ENCODE results near the gene CCR5AS.

Gene CCR5AS

DNA sequence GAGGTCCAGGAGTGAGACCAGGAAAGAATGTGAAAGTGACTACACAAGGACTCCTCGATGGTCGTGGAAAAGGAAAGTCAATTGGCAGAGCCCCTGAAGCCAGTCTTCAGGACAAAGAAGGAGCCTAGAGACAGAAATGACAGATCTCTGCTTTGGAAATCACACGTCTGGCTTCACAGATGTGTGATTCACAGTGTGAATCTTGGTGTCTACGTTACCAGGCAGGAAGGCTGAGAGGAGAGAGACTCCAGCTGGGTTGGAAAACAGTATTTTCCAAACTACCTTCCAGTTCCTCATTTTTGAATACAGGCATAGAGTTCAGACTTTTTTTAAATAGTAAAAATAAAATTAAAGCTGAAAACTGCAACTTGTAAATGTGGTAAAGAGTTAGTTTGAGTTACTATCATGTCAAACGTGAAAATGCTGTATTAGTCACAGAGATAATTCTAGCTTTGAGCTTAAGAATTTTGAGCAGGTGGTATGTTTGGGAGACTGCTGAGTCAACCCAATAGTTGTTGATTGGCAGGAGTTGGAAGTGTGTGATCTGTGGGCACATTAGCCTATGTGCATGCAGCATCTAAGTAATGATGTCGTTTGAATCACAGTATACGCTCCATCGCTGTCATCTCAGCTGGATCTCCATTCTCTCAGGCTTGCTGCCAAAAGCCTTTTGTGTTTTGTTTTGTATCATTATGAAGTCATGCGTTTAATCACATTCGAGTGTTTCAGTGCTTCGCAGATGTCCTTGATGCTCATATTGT lies 47.0 kb downstream of the CCR5AS start:
- H3K9me3 Mint-ChIP-seq: peaks cover 4% of the 10 kb centered on the region; the same call in 1 of the 2 replicates
- no peak for ATAC-seq
- H3K36me3 Mint-ChIP-seq: no peaks in the 10 kb centered on the region
- POLR2A ChIA-PET: no interaction called here
- H3K4me1 Mint-ChIP-seq: no peaks in the 10 kb centered on the region
- H3K27ac Mint-ChIP-seq: no peak overlapping the region
- no peak overlapping the region for H3K4me3 Mint-ChIP-seq
- CTCF ChIA-PET: interaction anchor here (1.5 kb wide), 2 partner anchors 9 to 83 kb away, joined by 3 to 7 read pairs; no protein-coding TSS in a partner anchor
- TF ChIP-seq ZBTB43 (CRISPR knock-in tag; IDR thresholded peaks at IDR 0.05): no peak
- TF ChIP-seq GRHL2 (CRISPR knock-in tag; IDR thresholded peaks at IDR 0.05; ENCODE audit: insufficient replicate concordance, severe bottlenecking): no peak
- TF ChIP-seq MYBL2 (CRISPR knock-in tag; IDR thresholded peaks at IDR 0.05): no peak
- TF ChIP-seq ATF1 (CRISPR knock-in tag; IDR thresholded peaks at IDR 0.05): no peak
- TF ChIP-seq, protein P1, sequence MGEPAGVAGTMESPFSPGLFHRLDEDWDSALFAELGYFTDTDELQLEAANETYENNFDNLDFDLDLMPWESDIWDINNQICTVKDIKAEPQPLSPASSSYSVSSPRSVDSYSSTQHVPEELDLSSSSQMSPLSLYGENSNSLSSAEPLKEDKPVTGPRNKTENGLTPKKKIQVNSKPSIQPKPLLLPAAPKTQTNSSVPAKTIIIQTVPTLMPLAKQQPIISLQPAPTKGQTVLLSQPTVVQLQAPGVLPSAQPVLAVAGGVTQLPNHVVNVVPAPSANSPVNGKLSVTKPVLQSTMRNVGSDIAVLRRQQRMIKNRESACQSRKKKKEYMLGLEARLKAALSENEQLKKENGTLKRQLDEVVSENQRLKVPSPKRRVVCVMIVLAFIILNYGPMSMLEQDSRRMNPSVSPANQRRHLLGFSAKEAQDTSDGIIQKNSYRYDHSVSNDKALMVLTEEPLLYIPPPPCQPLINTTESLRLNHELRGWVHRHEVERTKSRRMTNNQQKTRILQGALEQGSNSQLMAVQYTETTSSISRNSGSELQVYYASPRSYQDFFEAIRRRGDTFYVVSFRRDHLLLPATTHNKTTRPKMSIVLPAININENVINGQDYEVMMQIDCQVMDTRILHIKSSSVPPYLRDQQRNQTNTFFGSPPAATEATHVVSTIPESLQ (CRISPR knock-in tag; IDR thresholded peaks at IDR 0.05): no peak
- TF ChIP-seq, protein P2, sequence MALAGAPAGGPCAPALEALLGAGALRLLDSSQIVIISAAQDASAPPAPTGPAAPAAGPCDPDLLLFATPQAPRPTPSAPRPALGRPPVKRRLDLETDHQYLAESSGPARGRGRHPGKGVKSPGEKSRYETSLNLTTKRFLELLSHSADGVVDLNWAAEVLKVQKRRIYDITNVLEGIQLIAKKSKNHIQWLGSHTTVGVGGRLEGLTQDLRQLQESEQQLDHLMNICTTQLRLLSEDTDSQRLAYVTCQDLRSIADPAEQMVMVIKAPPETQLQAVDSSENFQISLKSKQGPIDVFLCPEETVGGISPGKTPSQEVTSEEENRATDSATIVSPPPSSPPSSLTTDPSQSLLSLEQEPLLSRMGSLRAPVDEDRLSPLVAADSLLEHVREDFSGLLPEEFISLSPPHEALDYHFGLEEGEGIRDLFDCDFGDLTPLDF (CRISPR knock-in tag; IDR thresholded peaks at IDR 0.05): no peak
- TF ChIP-seq GTF2I (CRISPR knock-in tag; conservative IDR thresholded peaks at IDR 0.05): no peak
- TF ChIP-seq STAT6 (CRISPR knock-in tag; conservative IDR thresholded peaks at IDR 0.05; ENCODE audit: low read depth): no peak
- TF ChIP-seq, protein P3, sequence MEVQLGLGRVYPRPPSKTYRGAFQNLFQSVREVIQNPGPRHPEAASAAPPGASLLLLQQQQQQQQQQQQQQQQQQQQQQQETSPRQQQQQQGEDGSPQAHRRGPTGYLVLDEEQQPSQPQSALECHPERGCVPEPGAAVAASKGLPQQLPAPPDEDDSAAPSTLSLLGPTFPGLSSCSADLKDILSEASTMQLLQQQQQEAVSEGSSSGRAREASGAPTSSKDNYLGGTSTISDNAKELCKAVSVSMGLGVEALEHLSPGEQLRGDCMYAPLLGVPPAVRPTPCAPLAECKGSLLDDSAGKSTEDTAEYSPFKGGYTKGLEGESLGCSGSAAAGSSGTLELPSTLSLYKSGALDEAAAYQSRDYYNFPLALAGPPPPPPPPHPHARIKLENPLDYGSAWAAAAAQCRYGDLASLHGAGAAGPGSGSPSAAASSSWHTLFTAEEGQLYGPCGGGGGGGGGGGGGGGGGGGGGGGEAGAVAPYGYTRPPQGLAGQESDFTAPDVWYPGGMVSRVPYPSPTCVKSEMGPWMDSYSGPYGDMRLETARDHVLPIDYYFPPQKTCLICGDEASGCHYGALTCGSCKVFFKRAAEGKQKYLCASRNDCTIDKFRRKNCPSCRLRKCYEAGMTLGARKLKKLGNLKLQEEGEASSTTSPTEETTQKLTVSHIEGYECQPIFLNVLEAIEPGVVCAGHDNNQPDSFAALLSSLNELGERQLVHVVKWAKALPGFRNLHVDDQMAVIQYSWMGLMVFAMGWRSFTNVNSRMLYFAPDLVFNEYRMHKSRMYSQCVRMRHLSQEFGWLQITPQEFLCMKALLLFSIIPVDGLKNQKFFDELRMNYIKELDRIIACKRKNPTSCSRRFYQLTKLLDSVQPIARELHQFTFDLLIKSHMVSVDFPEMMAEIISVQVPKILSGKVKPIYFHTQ (CRISPR knock-in tag; IDR thresholded peaks at IDR 0.05): no peak
- no peak for TF ChIP-seq ZNF512 (CRISPR knock-in tag; IDR thresholded peaks at IDR 0.05; ENCODE audit: borderline replicate concordance)
- no peak for TF ChIP-seq ELF4 (CRISPR knock-in tag; IDR thresholded peaks at IDR 0.05; ENCODE audit: low read depth)
- no peak for TF ChIP-seq ETV6 (CRISPR knock-in tag; IDR thresholded peaks at IDR 0.05)
- TF ChIP-seq NFYB (CRISPR knock-in tag; conservative IDR thresholded peaks at IDR 0.05; ENCODE audit: low read depth): no peak
- TF ChIP-seq TEAD4 (CRISPR knock-in tag; IDR thresholded peaks at IDR 0.05): no peak
- peaks cover 5% of the 10 kb centered on the region for H3K27me3 Mint-ChIP-seq (ENCODE audit: low read depth)
- no peak for DNase-seq (ENCODE audit: low spot score)
